SIG-M5 (cell line): ENCODE results near the gene POLD2.
A peak's percentile ranks its signal among the peaks of the same experiment; 100 is the strongest.

Experiments used
- DNase-seq: peaks from one replicate; lab custom pipeline; 2025; lab: John Stamatoyannopoulos, UW

POLD2 gene

GRCh38 chr7:44101966-44102845 is 21.1 kb downstream of the POLD2 start:
- no peak for DNase-seq

DNA sequence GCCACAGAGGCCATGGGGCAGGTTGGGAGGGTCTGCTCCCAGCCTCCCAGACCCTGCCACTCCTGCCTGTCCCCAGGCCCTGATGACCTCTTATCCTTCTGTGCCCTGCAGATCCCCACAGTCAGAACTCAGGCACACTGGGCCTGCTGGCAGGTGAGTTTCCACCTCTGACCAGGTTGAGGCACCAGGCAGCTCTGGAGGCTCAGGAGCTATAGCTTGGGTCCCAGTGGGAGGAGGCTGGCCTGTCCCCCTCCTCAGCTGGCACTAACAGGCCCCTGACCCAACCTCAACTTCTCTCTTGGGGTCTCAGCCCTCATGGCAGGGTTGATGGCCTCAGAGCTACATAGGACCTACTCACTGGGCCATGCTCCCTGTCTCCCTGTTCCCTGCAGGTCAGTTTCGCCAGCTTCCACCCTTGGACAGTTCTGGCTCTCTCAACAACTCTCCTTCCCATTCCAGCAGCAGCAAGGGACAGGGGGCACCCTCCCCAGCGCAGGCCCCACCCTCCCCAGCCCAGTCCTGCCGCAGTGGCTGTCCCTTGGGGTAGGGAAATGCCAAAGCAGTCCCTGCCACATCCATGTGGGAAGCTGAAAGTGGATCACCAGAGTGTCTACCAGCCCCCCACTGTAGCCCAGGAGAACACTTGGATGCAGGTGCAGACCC is 21.9 kb downstream of the POLD2 start:
- no peak for DNase-seq

- DNase-seq, result no peak
These were observed 22.7 kb downstream of the POLD2 start for GRCh38 chr7:44100458-44101302.

DNA sequence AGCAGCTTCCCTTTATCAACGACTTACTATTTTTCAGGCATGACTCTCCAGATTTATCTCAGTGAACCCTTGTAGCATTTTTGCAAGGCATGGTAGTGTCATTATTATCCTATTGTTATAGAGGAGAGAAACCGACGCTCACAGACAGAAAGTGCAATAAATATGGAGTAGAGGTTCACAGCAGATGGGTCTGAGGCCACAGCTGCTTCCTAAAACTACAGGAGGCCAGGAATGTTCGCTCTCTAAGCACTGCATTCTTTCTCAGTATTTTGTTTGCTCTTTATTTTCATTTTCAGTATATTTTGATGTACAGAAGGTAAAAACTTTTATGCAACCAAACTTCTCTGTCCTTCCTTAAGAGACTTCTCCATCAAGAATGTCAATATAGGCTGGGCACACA is 23.7 kb downstream of the POLD2 start:
- no peak for DNase-seq

GRCh38 chr7:44098092-44099068 is 25.0 kb downstream of the POLD2 start:
- DNase-seq, result no peak

DNA sequence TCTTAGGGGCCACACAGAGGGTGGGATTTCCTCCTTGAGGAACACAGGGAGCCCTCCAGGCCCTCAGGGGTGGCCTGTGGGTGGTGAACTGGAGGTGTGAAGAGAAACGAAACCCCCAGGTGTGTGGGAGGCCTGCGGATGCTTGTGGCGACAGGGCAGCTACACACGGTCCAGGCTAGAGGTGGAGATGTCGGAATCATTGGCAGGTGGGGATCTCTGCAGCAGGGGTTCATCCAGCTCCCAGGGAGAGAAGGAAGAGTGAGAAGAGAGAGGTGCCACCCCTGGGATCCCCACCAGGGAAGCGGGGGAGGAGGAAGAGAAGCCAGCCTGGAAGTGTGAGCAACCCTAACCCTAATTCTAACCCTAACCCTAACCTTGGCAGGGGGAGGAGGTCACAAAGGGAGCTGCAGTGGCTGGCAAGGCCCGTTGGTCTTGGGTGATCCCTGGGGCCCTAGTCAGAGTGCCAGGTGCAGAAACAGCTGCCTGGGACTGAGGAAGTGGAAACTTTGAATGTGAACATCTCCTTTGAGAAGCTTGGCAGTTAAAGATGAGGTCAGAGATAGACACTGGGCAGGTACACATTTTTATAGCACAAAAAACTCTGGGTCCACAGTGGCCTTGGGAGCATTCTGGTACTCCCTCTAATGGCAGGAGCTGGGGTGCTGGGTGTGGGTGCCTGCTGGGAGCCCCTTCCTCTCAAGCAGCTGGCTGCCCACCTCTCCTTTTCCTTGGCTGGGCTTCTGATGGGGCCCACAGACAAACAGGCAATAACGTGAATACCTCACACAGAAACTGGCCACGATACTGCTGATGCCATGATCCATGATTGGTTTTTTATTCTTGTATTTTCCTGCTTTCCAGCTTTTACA is 26.1 kb downstream of the POLD2 start:
- DNase-seq, result no peak

GRCh38 chr7:44096326-44096881 is 26.9 kb downstream of the POLD2 start:
- DNase-seq, result no peak

- no peak for DNase-seq
These were observed 27.6 kb downstream of the POLD2 start for GRCh38 chr7:44095781-44096180.

DNA sequence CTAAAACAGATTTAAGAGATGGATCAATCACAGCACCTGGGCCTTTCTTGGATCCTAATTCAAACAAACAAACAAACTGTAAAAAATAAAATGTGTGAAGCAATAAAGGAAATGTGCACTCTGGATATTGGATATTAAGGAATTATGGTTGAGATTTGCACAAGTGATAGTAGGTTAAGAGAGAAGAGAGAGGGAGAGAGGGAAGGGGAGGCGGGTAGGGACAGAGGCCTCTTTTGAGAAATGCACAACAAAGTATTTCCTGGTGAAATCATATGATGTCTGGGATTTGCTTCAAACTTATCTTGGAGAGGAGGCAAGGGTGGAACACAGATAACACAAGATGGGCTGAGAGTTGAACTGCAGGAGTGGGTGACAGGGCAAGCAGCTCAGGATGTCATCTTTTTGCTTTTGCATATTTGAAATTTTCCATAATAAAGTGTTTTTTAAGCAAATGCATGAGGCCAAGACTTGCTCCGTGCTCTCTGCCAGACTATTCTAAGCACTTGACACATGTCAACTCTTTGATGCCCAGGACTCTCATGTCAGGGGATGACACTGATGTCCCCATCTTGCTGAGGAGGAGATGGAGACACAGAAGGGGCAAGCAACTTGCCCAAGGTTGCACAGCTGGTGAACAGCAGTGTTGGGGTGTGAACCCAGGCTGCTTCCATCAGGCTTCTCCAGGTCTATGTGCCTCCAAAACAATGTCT is 28.3 kb downstream of the POLD2 start:
- no peak for DNase-seq

- no peak for DNase-seq
These were observed 29.0 kb downstream of the POLD2 start for GRCh38 chr7:44094365-44094764.

- no peak for DNase-seq
These were observed 30.2 kb downstream of the POLD2 start for GRCh38 chr7:44093102-44093641.

DNA sequence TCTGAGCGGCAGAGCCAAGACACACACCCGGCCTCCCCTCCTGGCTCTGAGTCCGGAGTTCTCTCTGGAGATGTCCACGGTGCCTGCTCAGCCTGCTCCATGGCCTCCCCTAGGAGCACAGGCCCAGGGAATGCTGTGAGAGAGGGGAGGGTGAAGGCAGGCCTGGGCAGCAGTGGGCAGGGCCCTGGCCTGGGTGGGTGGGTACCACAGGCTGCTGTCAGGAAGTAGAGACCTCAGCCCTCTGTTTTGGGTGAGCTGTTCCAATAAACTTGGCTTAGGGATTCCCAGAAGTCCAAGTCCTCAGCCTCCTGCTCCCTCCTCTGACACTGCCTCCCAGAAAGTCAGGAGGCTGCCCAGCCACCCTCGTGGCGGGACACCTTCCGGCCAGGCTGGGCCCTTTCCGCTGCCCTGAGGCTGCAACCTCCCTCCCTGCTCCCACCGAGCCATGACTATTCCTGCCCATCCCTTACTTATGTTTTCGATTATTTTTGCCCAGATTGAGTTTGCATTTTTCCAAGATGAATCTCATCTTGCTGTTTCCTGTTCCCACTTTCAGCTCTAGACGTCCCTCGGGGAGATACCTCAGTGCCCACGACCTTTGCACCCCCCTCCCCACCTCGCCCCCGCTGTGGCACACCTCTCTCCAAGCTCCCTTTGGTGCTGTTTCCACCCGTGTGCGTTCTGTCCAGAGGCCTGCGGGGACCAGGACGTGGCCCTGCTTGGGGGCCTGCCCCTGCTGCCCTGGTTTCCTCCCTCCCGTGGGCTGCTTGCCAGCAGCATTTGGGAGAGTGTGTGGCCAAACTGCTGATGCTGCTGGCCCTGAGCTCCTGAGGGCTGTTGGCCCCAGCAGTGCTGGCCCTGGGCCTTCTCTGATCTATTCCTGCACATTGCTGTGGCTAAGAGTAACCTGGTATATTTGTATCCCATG is 35.2 kb downstream of the POLD2 start:
- DNase-seq, result no peak

DNA sequence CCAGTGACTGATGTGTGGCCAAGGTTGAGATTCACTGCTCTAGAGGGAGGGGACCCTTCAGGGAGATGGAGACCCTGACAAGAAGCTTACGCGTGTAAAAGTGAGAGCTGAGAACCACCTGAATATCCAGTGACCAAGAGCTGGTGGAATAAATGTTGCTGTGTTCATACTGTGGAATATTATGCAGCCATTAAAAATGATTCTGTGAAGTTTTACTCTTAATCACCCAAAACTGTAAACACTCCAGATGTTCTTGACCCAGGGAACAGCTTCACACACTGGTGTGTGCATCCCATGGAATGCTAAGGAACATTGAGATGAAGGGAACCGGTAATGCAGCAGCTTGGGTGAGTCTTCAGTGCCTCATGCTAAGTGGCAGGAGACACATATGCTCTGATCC is 36.7 kb downstream of the POLD2 start:
- DNase-seq, result no peak

- no peak for DNase-seq
These were observed 37.8 kb downstream of the POLD2 start for GRCh38 chr7:44085546-44085945.

- DNase-seq, result no peak
These were observed 38.6 kb downstream of the POLD2 start for GRCh38 chr7:44084701-44085100.

GRCh38 chr7:44083796-44084195 is 39.6 kb downstream of the POLD2 start:
- DNase-seq, result no peak

- DNase-seq, result peak; percentile 91
These were observed 40.7 kb downstream of the POLD2 start for GRCh38 chr7:44082541-44083207.
